DMS114 treated with DMSO at 0.1 percent for 48 hours (cell line): ENCODE results near the gene ARSG.
"Not testable (repeated sequence)": the region's sequence is repeated elsewhere in the genome, so short reads cannot be mapped to it uniquely, and the experiment has no call there.

Experiments
- DNase-seq: peaks from one replicate; lab custom pipeline; 2025; ENCODE audit not compliant: unreplicated experiment; lab: John Stamatoyannopoulos, UW

ARSG gene

DNA sequence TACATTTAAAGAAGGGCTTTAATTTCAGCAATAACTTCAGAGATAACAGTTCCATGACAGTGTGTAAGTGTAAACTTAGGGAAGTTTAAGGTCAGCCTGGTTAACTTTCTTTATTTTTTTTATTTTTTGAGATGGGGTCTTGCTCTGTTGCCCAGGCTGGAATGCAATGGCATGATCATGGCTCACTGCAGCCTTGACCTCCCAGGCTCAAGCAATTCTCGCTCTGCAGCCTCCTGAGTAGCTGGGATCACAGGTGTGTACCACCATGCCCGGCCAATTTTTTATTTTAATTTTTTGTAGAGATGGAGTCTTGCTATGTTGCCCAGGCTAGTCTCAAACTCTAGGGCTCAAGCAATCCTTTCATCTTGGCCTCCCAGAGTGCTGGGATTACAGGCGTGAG, 15.0 kb upstream of the ARSG start:
- not testable (repeated sequence) for DNase-seq

DNA sequence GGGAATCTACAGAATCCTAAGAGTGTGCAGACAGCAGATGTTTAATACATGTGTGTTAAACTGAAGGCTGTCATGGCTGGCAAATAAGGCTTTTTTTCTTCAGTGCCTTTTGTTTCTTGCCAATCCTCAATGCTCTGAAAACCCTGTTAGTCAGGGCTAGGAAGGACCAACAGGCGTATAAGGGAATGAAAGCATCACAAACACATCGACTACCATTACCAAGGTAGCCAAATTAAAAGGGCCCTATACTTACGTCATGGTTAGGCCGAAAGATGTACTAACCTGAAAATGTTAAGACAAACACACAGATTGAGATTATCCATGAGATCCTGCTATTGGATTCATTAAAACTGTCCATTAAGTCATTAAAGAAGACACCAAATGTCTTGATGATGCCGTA, 13.5 kb upstream of the ARSG start:
- DNase-seq, result no peak

DNA sequence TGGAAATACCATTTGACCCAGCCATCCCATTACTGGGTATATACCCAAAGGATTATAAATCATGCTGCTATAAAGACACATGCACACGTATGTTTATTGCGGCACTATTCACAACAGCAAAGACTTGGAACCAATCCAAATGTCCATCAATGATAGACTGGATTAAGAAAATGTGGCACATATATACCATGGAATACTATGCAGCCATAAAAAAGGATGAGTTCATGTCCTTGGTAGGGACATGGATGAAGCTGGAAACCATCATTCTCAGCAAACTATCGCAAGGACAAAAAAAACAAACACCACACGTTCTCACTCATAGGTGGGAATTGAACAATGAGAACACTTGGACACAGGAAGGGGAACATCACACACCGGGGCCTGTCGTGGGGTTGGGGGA, 9.3 kb upstream of the ARSG start:
- not testable (repeated sequence) for DNase-seq

- no peak for DNase-seq
These were observed 2.9 kb upstream of the ARSG start for GRCh38 chr17:68288375-68288774.

- DNase-seq, result peak; percentile 10
These were observed 2.5 kb upstream of the ARSG start for GRCh38 chr17:68288804-68289203.

DNA sequence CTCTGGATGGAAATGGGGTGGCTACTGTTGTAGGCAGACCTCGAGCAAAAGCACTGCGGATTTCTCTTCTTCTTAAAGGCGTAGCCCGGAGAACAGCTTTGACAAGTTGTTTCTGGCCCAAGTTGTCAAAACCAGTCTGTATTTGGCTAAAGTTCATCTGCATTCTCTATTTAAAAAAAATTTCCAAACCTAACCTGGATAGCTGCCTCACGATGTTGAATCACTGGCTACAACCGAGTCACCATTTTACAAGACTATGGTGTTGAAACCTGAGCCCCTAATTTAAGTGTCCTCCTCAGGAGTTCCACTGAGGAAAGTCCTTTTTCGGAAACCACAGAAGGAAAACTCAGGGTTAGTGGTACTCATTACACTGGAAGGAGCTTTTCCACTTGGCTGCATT, 1.8 kb upstream of the ARSG start:
- DNase-seq, result no peak

GRCh38 chr17:68289936-68290267, 1.4 kb upstream of the ARSG start:
- DNase-seq, result no peak

GRCh38 chr17:68290268-68290954, 884 bp upstream of the ARSG start:
- DNase-seq, result no peak

GRCh38 chr17:68291836-68292688, 767 bp downstream of the ARSG start:
- DNase-seq, result peak; percentile 39

DNA sequence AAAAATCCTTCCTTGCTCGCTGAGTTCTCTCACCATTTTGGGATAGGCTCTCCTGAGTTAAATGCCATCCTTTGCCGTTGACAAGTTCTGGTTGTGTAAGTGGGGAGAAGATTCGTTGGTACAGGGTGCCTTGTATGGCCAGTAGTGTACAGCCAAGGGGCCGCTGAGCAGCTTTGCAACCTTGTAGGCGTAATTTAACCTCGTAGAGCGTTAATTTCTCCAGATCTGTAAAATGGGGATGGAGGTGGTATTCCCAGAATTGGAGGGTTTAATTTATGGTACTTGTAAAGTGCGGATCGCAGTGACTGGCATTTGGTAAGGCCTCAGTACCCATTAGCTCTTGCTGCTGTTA, 1.4 kb downstream of the ARSG start:
- no peak for DNase-seq

DNA sequence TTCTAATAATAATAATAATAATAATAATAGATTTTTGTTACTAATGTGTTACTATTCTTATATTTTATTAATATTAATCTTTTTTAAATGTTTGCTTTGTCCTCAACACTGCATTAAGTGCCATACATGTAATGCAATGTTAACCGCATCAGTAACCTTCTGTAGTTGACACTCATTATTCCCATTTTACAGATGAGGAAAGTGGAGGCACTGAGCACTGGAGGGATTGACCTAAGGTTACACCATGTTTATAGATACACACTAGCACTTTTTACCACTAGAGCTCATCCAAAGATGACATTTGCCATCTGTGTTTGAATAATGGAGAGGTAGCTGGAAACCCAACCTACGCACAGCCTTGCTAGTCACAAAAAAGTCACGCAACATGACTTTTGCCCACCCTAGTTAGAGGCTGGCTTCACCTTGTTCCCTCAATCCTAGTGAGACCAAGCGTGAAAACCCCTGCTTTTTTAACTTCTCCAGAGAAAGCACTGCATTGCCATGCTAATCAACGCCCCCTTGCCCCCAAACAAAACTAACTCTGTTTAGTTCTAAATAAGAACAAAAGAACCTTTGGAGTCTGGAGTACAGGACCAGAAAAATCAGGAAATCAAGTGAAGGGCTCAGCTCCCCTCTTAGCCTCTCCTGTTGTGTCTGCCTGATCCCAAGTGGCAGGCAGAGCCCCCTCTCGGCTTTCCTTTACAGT, 2.3 kb downstream of the ARSG start:
- DNase-seq, result no peak

GRCh38 chr17:68294196-68294555, 2.9 kb downstream of the ARSG start:
- DNase-seq, result no peak

GRCh38 chr17:68294617-68295016, 3.3 kb downstream of the ARSG start:
- DNase-seq, result no peak

GRCh38 chr17:68295086-68295485, 3.8 kb downstream of the ARSG start:
- no peak for DNase-seq

DNA sequence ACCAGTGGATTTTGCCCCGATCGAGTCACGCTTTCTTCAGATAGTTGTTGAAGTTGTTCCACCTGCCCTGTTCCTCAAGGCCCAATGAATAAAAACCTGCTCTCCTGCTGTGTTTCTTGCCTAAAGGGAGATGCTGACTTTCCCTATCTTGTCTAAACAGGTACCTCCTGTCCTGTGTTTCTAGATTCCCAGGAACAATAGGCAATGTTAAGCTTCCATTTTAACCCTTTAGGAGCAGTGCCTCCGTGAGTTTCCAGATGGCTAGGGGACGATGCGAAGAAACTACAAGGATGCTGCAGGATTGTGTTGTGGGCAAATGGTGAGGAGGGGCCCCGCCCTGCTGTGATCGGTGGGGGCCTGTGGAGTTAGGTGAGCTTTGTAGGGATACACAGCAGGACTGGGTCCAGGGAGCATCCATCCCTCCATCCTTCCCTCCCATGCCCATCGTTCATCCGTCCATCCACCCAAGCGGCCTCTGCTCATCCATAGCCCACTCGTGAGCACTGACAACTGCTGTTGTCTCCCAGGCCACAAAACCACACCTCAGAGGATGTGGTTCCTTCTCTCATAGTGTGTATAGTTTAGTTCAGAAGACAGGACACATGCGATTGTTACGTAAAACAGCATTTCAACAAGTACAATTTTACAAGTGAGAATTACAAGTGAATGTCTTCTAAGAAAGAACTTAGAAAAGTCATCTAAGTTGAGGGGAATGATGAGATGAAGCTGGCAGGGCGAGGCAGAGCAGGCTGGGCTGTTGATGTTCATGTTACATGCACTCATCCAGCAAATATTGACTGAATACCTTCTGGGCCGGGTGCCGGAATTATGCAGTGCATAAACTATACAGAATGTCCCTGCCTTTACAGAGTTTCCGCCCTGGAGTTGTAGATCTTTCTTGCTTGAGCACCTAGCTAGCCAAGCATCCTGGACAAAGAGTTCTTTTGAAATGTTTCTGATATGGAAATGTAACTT, 5.2 kb downstream of the ARSG start:
- DNase-seq, result no peak

DNA sequence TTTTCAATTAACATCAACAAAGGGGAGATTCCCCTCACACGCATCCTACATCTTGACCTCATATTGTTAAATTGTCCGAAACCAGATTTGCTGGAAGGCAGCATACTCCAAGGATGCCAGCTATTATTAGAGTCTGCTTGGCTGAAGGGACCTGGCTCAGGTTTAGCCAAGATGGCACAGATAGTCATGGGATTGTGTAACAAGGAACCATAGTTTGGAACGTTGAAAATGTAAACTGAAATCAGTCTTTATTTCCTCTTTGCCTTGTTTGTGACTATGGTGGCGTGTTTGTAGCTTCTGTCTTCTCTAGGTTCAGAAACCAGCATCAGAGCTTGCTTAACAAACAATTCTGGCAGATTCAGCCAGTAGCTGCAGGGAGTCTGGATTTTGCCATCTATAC, 5.9 kb downstream of the ARSG start:
- no peak for DNase-seq

DNA sequence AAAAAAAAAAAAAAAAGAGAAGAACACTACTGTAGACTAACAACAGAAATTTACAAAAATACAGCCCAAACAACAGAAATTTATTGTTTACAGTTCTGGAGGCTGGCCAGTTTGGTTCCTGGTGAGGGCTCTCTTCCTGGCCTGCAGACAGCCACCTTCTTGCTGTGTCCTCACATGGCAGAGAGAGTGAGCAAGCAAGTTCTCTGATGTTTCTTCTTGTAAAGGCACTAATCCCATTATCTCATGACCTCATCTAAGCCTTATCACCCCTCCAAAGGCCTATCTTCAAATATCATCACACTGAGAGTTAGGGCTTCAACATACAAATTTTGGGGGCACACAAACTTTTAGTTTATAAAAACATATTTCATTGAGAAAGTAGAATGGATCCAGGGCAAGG, 7.3 kb downstream of the ARSG start:
- DNase-seq, result no peak

DNA sequence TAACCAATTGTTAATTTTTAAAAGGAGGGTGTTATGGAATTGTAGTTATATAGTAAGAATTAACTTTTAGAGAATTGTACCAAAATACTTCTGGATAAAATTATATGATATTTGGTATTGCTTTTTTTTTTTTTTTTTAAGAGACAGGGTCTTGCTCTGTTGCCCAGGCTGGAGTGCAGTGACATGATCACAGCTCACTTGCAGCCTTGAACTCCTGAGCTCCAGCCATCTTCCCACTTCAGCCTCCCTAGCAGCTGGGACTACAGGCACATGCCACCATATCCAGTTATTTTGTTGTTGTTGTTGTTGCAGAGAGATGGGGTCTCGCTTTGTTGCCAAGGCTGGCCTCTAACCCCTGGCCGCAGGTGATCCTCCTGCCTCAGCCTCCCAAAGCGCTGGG, 8.5 kb downstream of the ARSG start:
- DNase-seq, result no peak

- no peak for DNase-seq
These were observed 10.2 kb downstream of the ARSG start for GRCh38 chr17:68301438-68301959.

DNA sequence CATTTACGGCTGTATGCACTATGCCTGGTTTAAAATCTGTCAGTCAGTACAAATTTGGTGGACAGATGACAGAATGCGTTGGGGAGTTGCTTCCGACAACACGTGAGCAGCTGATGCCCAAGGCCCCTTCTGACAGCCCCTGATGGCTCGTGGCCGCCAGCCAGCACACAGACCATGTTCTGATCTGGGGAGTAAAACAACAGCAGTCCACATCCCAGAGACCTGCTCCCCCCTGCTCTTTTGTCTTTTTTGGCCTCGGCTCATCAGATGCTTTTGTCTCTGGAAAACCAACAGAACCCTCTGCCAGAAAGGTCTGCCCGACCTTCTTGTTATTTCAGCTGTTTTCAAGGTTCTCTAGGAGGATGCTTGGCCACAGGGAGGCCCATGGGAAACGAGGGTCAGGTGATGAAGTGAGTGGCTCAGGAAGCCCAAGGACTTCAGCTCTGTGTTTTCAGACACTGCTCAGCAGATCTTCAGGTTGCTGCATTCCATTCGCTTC, 10.8 kb downstream of the ARSG start:
- no peak for DNase-seq

DNA sequence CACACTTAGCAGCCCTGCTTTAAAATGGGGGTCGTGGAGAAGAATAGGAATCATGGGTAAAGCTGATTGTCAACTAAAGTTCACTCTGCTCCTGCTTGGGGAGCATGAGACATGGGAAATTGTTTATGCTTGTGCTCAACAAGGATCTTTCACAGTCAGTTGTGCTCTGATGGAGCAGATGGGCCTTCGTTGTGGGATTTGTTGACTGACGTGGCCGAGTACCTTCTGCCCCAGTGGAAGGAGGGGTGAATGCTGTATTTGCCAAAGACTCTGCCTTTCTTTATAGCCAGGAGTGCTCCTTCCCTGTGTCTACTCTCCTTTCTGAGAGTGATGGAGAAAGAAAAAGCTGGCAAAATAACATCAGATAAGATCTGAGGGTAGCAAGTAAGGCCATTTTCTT, 11.4 kb downstream of the ARSG start:
- DNase-seq, result no peak
